NT2/D1 (cell line): Measurements from ENCODE around the gene MYLIP.

Source experiments
- SUZ12 ChIP-seq: IDR thresholded peaks from 2 replicates; pipeline ENCODE4 v1.6.1; 2011; ENCODE audit not compliant: insufficient read length, insufficient read depth; ENCODE audit errors: extremely low read depth
- YY1 ChIP-seq: IDR thresholded peaks from 2 replicates; pipeline ENCODE4 v1.6.1; 2011; ENCODE audit not compliant: insufficient read length, insufficient read depth
- ZNF274 ChIP-seq: IDR thresholded peaks from 2 replicates; pipeline ENCODE4 v1.6.1; 2011; ENCODE audit warnings: mild to moderate bottlenecking, low read depth, low read length

DNA sequence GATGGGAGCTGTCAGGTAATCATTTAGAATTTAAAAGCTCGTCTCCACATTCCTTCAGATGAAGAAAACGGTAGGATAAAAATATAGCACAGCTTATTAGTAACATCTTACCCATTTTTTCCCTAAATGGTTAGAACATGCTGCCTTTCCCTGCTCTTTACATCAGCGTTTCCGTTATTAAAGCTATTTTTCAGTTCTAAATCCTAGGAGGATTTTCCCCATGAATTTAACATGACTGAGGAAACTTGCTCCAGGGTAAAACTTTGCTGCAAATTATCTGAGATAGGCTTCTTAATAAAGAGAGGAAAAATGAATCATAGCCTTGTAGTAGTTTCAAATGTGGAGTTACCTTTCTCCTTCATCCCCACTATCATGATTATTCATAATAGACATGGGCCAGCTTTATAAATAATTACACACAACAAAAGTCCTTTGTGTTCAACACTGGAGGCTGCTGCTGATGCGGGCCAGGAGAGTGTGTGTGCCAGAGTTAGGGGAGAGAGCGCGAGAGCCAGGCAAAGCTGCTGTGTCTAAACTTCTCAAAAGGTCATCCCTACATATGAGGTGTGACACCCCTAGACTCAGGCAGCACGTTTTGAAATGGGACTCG lies 24.4 kb downstream of the MYLIP start:
- no peak for TF ChIP-seq SUZ12
- no peak for TF ChIP-seq YY1
- no peak for TF ChIP-seq ZNF274
